ENCODE data around the gene VWF.

Gene VWF

DNA sequence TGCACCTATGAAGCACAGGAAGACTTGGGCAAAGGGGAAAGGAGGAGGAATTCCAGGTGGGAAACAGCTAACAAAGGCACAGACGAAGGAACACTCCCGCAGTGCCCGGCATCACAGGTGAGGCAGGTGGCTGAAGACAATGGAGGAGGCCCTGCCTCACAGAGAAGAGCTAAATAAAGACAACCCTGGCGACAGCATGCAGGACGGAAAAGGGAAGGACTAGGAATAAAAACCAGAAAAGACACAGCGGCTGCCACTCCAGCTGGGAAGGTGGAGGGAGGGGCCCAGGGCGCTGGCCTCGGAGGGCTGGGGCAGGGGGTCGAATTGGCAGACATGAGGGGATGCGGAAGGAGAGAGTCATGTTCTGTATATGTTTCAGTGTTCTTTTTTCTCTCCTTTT lies 136.4 kb downstream of the VWF start:
- no peaks in the 10 kb centered on the region for H3K79me2 ChIP-seq (ENCODE audit: low read length)
- H3K4me3 ChIP-seq (ENCODE audit: low read length): no peak overlapping the region
- H3K4me2 ChIP-seq (ENCODE audit: low read length): no peak overlapping the region
- no peaks in the 10 kb centered on the region for H3K4me1 ChIP-seq (ENCODE audit: low read length)
- H3K27me3 ChIP-seq (ENCODE audit: low read depth, low read length): peaks cover 32% of the 10 kb centered on the region
- H3K9ac ChIP-seq (ENCODE audit: low read length): no peak overlapping the region
- no peak overlapping the region for H3K27ac ChIP-seq (ENCODE audit: low read length)
- H3K36me3 ChIP-seq (replicated peaks; ENCODE audit: low read depth, low read length): no peaks in the 10 kb centered on the region
- H2AFZ ChIP-seq (ENCODE audit: low read depth, low read length): no peak overlapping the region
- H3K9me3 ChIP-seq (ENCODE audit: insufficient read depth, low read length): no peaks in the 10 kb centered on the region
- no peaks in the 10 kb centered on the region for H4K20me1 ChIP-seq (ENCODE audit: insufficient read depth, low read length)
- TF ChIP-seq, protein P1, sequence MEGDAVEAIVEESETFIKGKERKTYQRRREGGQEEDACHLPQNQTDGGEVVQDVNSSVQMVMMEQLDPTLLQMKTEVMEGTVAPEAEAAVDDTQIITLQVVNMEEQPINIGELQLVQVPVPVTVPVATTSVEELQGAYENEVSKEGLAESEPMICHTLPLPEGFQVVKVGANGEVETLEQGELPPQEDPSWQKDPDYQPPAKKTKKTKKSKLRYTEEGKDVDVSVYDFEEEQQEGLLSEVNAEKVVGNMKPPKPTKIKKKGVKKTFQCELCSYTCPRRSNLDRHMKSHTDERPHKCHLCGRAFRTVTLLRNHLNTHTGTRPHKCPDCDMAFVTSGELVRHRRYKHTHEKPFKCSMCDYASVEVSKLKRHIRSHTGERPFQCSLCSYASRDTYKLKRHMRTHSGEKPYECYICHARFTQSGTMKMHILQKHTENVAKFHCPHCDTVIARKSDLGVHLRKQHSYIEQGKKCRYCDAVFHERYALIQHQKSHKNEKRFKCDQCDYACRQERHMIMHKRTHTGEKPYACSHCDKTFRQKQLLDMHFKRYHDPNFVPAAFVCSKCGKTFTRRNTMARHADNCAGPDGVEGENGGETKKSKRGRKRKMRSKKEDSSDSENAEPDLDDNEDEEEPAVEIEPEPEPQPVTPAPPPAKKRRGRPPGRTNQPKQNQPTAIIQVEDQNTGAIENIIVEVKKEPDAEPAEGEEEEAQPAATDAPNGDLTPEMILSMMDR (IDR thresholded peaks at IDR 0.05; ENCODE audit: low read depth, low read length): no peak
- no peak for TF ChIP-seq EZH2phosphoT487 (IDR thresholded peaks at IDR 0.05; ENCODE audit: low read depth)

GRCh38 chr12:5987573-5987972 lies 136.9 kb downstream of the VWF start:
- Histone ChIP-seq H3K27ac (ENCODE audit: low read length) (no peak overlapping the region), H3K4me3 (ENCODE audit: low read length) (no peak overlapping the region), H3K9ac (ENCODE audit: low read length) (no peak overlapping the region), H3K79me2 (ENCODE audit: low read length) (no peaks in the 10 kb centered on the region), H2AFZ (ENCODE audit: low read depth, low read length) (no peak overlapping the region), H3K27me3 (ENCODE audit: low read depth, low read length) (peaks cover 29% of the 10 kb centered on the region), H4K20me1 (ENCODE audit: insufficient read depth, low read length) (no peaks in the 10 kb centered on the region), H3K4me2 (ENCODE audit: low read length) (no peak overlapping the region), H3K36me3 (replicated peaks; ENCODE audit: low read depth, low read length) (no peaks in the 10 kb centered on the region), H3K4me1 (ENCODE audit: low read length) (no peaks in the 10 kb centered on the region), H3K9me3 (ENCODE audit: insufficient read depth, low read length) (no peaks in the 10 kb centered on the region)
- TF ChIP-seq EZH2phosphoT487 (IDR thresholded peaks at IDR 0.05; ENCODE audit: low read depth): no peak
- TF ChIP-seq, protein P1 (IDR thresholded peaks at IDR 0.05; ENCODE audit: low read depth, low read length): no peak

- Histone ChIP-seq H3K27ac (ENCODE audit: low read length) (no peak overlapping the region), H3K4me2 (ENCODE audit: low read length) (no peak overlapping the region), H3K9ac (ENCODE audit: low read length) (no peak overlapping the region), H4K20me1 (ENCODE audit: insufficient read depth, low read length) (no peaks in the 10 kb centered on the region), H3K9me3 (ENCODE audit: insufficient read depth, low read length) (no peaks in the 10 kb centered on the region), H3K36me3 (replicated peaks; ENCODE audit: low read depth, low read length) (no peaks in the 10 kb centered on the region), H3K4me3 (ENCODE audit: low read length) (no peak overlapping the region), H3K79me2 (ENCODE audit: low read length) (no peaks in the 10 kb centered on the region), H2AFZ (ENCODE audit: low read depth, low read length) (no peak overlapping the region), H3K4me1 (ENCODE audit: low read length) (no peaks in the 10 kb centered on the region), H3K27me3 (ENCODE audit: low read depth, low read length) (peaks cover 22% of the 10 kb centered on the region)
- TF ChIP-seq, protein P1 (IDR thresholded peaks at IDR 0.05; ENCODE audit: low read depth, low read length): no peak
- TF ChIP-seq EZH2phosphoT487 (IDR thresholded peaks at IDR 0.05; ENCODE audit: low read depth): no peak
Observed at GRCh38 chr12:5985471-5985870, 139.0 kb downstream of the VWF start.

DNA sequence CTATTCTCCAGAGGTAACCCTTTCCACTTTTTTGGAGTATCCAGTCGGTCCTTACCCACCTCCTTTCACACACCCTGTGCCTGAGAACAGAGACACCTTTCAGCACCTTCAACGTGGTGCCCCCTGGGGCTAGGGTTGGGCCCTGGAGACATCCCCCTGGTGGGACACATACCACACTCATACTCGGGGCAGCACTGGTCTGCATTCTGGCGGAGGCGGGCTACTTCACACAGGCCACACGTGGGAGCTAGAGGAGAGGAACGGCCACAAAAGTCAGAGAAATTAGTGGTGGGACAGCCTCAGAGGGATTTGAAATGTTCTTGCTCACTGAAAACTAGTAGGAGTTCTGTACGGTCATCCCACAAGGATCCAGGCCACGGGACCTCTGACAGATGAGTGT lies 139.6 kb downstream of the VWF start:
- Histone ChIP-seq H2AFZ (ENCODE audit: low read depth, low read length) (no peak overlapping the region), H3K9ac (ENCODE audit: low read length) (no peak overlapping the region), H3K36me3 (replicated peaks; ENCODE audit: low read depth, low read length) (no peaks in the 10 kb centered on the region), H3K79me2 (ENCODE audit: low read length) (no peaks in the 10 kb centered on the region), H4K20me1 (ENCODE audit: insufficient read depth, low read length) (no peaks in the 10 kb centered on the region), H3K4me2 (ENCODE audit: low read length) (no peak overlapping the region), H3K4me1 (ENCODE audit: low read length) (no peaks in the 10 kb centered on the region), H3K9me3 (ENCODE audit: insufficient read depth, low read length) (no peaks in the 10 kb centered on the region), H3K27me3 (ENCODE audit: low read depth, low read length) (peaks cover 18% of the 10 kb centered on the region), H3K4me3 (ENCODE audit: low read length) (no peak overlapping the region), H3K27ac (ENCODE audit: low read length) (no peak overlapping the region)
- TF ChIP-seq EZH2phosphoT487 (IDR thresholded peaks at IDR 0.05; ENCODE audit: low read depth): no peak
- TF ChIP-seq, protein P1 (IDR thresholded peaks at IDR 0.05; ENCODE audit: low read depth, low read length): no peak
